PC-3 (cell line): ENCODE results near the gene MRPL4.

Experiments
- CTCF ChIP-seq: fragments of 300-600 bp; sonication (generic); conservative IDR thresholded peaks from 2 replicates; pipeline ENCODE4 v1.5.1; 2017; ENCODE audit warnings: antibody characterized with exemption, low read depth, mild to moderate bottlenecking, low read length
- EZH2 ChIP-seq: fragments of 300-600 bp; sonication (generic); IDR thresholded peaks from one replicate; pipeline ENCODE4 v1.6.1; 2017; ENCODE audit warnings: antibody characterized with exemption, mild to moderate bottlenecking, low read length; ENCODE audit not compliant: unreplicated experiment
- EZH2phosphoT487 ChIP-seq: fragments of 300-600 bp; sonication (generic); IDR thresholded peaks from 2 replicates; pipeline ENCODE4 v1.6.1; 2018; ENCODE audit warnings: mild to moderate bottlenecking, antibody characterized with exemption, low read length, borderline replicate concordance

- TF ChIP-seq CTCF (no peak), EZH2phosphoT487 (no peak), EZH2 (no peak)
Measured at GRCh38 chr19:10278935-10279334, 26.9 kb downstream of the MRPL4 start.
